DMS114 treated with DMSO at 0.1 percent for 48 hours (cell line): Measurements from ENCODE around the gene HYAL3.
A peak's percentile ranks its signal among the peaks of the same experiment; 100 is the strongest.
"Not testable (repeated sequence)": the region's sequence is repeated elsewhere in the genome, so short reads cannot be mapped to it uniquely, and the experiment has no call there.

Experiments used
- DNase-seq: peaks from one replicate; lab custom pipeline; 2025; ENCODE audit not compliant: unreplicated experiment; lab: John Stamatoyannopoulos, UW

HYAL3 gene

DNA sequence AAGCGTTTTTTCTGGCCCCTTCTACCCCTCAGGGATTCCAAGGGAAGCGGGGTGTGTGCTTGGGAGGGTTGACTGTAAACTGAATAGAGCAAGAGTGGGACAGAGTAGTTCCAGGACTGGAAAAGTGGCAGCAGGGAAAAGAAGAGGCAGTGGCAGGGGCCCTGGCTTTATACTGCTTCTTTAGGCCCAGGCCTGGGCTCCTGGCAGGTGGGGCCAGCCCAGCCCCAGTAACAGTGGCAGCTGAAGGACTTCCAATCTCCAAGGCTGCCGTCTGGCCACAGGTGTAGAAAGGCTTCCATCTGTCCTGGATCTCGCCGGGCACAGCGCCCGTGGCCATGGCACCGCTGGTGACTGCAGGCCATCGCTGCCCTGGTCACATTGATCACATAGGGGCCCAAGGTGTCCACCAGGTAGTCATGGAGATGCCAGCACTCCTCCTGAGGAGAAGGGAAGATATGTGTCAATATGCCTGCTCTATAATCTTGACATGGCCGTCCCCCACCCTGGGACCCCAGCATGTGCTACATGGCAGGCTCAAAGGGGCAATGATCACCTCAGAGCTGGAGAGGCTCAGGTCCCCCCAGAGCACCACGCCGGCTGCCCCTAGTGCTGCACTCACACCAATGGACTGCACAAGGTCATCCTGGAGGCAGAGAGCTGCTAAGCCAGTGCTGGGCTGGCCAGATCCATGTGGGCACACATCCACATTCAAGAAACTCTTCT is 6.0 kb downstream of the HYAL3 start:
- DNase-seq = no peak

DNA sequence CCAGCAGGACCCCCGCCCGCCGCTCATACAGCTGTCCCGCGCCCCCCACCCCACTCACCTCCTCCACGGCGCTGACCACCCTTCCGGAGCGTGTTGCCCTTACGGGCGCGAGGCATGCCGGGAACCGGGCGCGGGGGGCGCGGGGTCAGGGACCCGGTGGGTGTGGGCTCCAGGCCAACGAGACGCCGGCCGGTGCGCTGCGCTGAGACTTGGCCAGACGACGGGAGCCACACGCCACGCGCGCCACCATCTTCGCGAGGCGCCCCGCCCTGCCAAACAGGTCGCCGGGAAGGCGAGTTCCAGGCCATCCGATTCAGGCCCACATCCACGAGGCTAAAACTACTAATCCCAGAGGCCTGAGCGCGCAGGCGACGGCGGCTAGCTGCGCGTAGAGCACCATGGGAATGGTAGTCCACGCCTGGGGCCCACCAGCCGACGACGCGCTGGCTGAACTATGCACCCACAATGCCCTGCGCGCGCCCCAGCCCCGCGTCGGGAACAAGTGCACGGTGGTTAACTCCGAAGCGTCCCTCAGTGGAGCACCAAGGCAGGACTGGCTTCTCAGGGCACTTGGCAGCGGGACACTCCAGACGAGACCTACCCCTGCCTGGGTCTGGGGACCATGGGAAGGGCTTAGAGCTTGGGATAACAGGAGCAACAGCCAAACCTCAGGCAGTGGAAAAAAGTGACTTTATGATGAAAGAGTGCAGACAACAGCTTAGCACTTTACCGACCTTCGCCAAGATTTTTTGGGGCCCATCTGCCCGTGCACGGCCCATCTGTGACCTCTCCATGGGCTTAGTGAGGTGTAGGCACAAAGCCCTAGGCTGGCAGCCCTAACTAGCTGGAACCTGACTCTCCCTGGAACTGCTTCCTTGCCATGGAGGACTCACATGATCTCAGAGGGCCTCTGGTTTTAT is 6.8 kb downstream of the HYAL3 start, which contains the start of gene IFRD2:
Gene IFRD2 (minus strand): TSS at position 271 of the 920 bp plus-strand sequence. CDS start 155 bp downstream, at position 116.
- DNase-seq = peak; percentile 92

DNA sequence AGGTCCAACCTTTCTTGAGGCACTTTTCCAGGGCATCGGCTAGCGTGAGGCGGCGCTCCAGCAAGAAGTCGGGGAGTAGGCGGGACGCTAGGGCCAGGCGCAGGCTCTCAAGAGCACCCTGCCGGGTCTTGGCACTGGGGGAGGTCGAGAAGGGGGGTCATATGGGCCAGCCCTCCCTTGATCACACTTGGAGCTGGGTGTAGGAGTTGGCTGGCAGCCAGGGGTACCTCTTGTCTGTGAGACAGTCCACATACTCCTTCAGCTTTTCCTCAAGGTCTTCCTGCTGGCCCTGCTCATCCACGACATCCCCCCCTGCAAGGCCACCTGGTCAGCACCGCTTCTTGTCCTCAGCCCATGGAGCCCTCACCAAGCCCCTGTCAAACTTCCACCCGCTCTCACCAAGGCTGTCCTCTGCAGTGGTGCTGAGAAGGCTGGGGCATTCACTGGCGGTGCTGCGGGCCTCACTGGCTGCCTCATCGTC is 9.0 kb downstream of the HYAL3 start:
- no peak for DNase-seq

DNA sequence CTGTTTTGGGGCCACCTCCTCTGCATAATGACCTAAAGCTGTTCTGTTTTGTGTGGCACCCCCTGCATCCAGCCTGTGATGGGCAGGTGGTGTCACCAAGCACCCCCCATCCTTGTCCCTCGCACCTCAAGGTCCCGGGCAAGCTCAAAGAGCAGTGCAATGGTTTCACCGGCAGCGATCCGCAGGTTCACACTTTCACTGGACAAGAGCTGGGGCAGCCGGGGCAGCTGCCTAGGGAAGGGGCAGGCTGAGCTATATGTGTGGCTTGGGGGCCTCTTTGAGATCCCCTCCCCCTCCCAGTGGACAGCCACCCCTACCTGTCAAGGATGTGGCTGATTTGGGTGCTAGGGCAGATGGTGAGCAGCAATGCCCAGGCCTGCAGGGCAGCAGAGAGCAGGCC is 10.1 kb downstream of the HYAL3 start:
- no peak for DNase-seq

DNA sequence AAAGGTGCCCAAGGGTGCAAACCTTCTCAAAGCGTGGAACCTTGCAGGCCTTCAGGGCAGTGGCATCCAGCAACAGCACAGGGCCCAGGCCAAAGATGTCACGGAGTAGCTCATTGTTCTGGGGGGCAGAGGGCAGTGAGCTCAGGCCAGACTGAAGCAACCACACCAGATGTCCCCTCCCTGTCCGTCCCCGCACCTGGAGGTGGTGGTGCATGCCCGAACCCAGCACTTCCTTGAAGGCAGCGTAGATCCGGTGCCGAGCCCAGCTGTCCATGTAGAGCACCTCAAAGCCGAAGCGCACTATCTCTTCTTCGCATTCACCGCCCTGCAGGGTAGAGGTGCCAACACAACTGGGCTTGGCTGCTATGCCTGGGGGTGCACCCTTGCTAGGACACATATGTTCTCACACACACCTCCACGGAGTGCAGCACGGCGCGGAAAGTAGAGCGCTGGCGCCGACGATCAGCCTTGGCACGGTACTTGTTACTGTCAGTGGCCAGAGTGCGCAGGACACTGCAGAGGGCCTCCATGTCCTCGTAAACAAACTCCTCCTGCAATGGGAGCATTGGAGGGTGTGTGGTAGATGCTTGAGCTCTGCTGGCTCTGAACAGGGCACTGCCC is 10.7 kb downstream of the HYAL3 start:
- DNase-seq = no peak

DNA sequence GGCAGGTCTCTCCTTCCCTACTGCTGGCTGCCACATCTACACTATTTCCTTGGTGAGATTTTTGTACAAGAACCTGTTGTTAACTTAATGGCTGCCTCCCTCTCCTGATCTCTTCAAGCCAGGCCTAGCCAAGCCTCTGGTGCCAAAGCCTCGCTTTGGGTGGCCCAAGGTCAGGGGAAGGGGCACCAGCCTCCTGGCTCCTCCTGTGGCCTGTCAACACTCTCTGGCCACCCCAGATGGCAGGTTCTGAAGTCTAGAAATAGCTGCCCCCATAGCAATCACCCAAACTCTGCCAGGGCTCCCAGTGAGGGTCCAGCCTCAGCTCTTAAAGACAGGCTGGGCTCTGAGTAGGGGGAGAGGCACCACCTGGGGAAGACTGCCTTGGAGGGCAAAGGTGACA is 11.9 kb downstream of the HYAL3 start:
- DNase-seq = no peak

DNA sequence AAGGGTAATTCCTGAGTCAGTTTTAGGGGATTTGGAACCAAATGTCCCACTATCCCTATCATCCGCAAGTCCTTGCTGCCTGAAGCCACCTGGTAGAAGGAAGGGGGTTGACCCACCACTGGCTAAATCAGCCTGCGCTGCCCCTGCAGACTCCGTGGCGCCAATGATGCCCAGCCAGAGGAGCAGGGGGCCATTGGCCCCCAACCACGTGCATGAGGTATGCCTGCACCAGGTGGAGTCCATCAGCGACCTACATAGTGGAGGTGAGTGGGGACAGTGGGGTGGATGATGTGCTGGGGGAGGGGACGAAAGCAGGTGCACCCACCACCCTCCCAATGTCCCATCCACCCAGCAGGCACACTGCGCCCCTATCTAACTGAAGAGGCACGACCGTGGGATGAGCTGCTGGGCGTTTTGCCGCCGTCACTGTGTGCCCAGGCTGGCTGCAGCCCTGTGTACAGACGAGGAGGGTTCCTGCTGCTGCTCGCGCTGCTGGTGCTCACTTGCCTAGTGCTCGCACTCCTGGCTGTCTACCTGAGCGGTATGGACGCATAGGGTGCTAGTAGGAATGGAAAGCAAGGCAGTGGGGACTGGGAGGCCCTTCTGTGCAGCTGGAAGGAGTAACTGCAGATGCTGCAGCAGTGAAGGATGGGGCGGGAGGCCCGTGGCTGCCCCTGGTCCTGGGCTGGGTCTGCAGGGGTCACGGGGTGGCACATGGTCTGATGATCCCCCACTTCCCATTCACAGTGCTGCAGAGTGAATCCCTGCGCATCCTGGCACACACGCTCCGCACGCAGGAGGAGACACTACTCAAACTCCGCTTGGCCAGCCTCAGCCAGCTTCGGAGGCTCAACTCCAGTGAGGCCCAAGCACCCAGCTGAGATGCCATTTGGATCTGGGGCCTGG is 12.6 kb downstream of the HYAL3 start:
- DNase-seq = no peak

DNA sequence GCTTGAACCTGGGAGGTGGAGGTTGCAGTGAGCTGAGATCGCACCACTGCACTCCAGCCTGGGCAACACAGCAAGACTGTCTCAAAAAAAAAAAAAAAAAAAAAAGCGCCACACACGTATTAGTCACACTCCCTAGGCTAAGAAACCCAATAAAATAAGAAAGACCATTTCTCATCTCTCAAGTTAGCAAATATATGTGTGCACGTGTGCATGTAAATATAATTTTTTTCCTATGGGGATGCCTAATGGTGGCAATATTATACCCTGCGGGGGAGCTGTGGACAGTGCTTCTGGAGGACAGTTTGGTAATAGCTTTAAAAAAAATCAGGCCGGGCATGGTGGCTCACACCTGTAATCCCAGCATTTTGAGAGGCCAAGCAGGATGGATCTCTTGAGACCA is 15.1 kb downstream of the HYAL3 start:
- not testable (repeated sequence) for DNase-seq

DNA sequence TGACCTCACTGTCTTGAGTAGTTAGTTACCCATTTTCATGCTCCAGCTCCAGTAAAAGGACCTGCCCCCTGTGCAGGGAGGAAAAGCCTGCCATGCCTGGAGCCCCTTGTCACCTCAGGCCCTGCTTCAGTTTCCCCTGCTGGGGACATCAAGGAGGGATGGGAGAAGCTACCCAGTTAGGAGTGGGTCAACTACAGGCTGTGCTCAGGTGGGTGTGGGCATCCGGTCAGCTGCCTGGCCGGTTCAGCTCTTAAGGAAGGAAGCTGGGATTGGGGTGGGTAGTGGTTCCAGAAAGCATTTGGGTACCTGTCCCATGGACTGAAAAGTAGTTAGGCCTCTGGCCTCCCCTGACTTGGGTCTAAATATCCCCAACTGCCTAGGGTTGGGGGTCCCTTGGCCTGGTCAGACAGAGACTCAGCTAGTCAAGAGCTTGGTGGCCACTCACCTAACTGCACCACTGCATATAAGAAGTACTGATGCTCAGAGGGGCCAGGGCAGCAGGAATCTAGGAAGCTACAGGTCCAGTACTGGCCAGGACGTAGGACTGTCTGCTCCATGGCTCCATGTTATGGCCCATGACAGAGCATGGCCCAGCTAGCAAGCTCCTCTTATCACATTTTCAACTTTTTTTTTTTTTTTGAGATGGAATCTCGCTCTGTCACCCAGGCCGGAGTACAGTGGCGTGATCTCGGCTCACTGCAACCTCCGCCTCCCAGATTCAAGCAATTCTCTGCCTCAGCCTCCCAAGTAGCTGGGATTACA is 19.8 kb downstream of the HYAL3 start:
- DNase-seq = no peak

DNA sequence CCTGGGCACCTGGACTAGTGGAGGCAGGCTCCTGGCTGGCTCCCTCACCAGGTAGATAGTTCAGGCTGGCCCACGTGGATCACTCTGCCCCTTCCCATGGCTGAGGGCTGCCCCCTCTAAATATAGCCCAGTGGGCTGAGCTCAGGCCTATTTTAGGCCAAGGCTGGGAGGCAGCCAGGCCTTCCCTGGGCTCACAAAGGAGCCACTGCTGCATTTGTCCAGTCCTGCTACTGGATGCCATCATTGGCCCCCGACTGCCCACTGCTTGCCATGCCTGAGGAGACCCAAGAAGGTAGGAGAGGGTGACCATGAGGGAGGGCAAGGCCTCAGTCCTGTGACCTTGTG is 20.4 kb downstream of the HYAL3 start, which contains the start of gene LSMEM2:
Gene LSMEM2 (plus strand): TSS at position 208 of the 345 bp plus-strand sequence. CDS start 27 bp downstream, at position 235.
- DNase-seq = no peak

DNA sequence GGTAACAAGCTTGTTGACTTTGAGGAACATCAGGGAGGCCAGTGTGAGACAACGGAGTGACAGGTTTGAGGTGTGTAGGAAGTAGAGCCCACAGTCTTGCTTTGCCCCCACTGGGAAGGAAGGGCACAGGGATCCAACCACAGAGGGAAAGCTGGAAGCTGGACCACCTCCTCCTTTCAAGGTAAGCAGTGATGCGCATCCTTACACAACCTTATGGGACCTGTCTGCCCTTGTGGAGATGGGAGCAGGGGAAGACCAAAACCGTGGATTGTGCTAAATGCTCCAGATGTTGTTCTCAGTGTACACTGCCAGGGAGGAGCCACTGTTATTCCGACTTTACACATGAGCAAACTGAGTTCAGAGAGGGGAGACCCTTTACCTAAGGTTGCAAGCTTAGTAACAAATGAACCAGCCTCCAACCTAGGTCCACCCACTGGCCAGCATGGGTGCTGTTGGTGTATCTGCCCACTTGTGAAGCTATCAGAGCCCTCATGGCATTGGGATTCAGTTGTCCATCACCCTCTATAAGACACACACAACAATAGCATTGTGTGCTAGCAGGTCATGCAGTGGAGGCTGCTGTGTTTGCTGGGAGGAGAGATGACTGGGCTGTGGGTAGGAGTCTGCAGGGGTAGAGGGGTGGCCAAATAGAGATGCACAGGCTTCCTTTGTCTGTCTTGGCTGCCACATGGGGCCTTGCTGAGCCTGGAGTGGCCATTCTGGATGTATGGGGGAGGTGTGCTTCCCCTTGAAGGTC is 20.9 kb downstream of the HYAL3 start:
- DNase-seq = no peak

DNA sequence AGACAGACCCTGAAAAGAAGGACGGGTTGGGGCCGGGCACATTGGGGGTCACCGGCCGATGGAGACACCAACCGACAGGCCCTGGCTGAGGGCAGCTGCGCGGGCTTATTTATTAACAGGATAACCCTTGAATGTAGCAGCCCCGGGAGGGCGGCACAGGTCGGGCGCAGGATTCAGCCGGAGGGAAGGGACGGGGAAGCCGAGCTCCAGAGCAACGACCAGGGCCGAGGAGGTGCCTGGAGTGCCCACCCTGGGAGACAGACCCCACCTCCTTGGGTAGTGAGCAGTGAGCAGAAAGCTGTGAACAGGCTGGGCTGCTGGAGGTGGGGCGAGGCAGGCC is 22.5 kb downstream of the HYAL3 start:
- DNase-seq = no peak

DNA sequence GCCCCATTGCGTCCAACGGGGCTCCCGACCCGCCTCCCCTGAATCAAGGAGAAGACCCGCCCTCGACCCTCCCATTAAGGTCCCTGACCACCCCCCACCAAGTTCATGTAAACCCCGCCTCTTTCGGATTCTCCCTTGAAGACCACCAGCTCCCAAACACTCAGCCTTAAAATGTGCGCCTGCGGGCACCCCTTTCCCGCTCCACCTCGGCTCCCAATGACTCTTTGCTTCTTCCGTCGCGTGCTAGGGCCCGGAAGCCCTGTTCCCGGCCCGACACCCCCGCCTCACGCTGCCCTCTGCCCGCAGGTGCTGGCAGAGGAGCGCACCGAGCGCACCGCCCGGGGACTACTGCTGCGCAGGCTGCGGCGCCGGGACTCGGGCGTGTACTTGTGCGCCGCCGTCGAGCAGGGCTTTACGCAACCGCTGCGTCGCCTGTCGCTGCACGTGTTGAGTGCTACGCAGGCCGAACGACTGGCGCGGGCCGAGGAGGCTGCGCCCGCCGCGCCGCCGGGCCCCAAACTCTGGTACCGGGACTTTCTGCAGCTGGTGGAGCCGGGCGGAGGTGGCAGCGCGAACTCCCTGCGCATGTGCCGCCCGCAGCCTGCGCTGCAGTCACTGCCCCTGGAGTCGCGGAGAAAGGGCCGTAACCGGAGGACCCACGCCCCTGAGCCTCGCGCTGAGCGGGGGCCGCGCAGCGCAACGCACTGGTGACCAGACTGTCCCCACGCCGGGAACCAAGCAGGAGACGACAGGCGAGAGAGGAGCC is 23.0 kb downstream of the HYAL3 start:
- no peak for DNase-seq

DNA sequence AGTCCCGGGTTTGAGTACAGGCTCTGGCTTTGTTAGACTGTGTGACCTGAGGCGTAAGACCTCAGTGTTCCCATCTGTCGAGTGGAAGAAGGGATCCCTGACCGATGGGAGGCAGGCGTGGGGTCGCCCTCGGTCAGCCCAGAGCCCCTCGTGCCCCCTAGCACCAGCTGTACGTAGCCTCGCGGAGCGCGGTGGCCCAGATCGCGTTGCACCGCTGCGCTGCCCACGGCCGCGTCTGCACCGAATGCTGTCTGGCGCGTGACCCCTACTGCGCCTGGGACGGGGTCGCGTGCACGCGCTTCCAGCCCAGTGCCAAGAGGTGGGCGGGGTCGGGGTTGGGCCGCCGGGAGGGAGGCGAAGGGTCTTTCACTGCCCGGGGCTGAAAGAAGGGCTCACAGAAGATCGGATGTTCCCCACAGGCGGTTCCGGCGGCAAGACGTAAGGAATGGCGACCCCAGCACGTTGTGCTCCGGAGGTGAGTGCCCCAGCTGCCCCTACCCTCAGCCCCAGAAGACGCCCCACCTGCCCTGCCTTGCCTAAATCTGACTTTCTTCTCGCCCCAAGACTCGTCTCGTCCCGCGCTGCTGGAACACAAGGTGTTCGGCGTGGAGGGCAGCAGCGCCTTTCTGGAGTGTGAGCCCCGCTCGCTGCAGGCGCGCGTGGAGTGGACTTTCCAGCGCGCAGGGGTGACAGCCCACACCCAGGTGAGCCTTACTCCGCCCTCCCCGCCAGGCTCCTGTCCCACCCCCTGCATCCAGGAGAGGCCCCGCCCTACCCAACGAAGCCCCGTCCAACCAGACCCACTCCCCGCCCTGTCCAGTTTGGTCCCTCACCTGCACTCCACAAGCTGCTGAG is 23.8 kb downstream of the HYAL3 start:
- no peak for DNase-seq

DNA sequence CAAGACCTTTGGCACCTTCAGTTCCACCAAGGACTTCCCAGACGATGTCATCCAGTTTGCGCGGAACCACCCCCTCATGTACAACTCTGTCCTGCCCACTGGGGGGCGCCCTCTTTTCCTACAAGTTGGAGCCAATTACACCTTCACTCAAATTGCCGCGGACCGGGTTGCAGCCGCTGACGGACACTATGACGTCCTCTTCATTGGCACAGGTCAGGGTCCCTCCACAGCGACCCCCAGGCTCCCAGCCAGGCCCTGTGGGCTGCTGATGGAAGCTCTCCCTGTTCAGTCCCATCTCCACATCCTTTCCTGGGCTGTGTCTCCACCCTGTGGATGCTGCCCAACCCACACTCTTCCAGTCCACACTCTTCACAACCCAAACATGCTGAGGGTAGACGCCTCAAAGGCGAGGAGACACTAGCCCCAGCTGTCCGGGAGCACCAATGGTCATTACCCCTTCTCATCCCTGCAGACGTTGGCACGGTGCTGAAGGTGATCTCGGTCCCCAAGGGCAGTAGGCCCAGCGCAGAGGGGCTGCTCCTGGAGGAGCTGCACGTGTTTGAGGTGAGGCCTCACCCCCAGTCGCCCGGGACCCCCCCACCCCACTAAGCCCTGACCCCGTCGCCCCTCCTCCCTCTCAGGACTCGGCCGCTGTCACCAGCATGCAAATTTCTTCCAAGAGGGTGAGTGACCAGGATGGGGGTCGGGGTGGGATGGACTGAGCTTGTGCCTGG is 24.7 kb downstream of the HYAL3 start:
- DNase-seq = no peak

DNA sequence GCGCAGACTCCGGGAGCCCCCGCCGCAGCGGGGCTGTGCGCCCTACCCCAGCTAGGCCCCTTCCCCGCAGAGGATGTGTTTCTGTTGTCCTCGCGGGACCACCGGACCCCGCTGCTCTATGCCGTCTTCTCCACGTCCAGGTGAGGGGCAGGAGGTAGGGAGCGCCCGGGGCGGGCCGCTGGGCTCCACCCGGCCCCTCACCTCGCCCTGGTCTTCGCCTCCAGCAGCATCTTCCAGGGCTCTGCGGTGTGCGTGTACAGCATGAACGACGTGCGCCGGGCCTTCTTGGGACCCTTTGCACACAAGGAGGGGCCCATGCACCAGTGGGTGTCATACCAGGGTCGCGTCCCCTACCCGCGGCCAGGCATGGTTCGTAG is 25.5 kb downstream of the HYAL3 start:
- DNase-seq = no peak
